SU-DHL-6 (cell line): ENCODE results near the gene C1orf21.

Source experiments
- H2AFZ ChIP-seq: fragments of 200-600 bp; sonication (generic); 2 replicates; pipeline ENCODE4 v1.6.1; 2014; ENCODE audit warnings: low read depth, mild to moderate bottlenecking, moderate library complexity, mixed read lengths, antibody characterized with exemption, low read length; ENCODE audit not compliant: severe bottlenecking
- H3F3A ChIP-seq: fragments of 200-600 bp; shearing (Covaris generic); 2 replicates; pipeline ENCODE4 v1.6.0; 2016; ENCODE audit warnings: antibody characterized with exemption, mild to moderate bottlenecking; ENCODE audit not compliant: insufficient read depth
- H3K27ac ChIP-seq: fragments of 200-600 bp; sonication (generic); 2 replicates; pipeline ENCODE4 v1.5.1; 2016; ENCODE audit warnings: low read depth, mild to moderate bottlenecking, low read length, moderate library complexity, mixed read lengths
- H3K27me3 ChIP-seq: fragments of 200-600 bp; sonication (generic), shearing (Covaris generic); 2 replicates; pipeline ENCODE4 v1.6.0; 2014; ENCODE audit warnings: mild to moderate bottlenecking, low read length
- H3K36me3 ChIP-seq: fragments of 200-600 bp; sonication (generic); 2 replicates; pipeline ENCODE4 v1.6.1; 2014; ENCODE audit warnings: mild to moderate bottlenecking, low read length, mixed read lengths
- H3K4me2 ChIP-seq: fragments of 300-600, 200-600 bp; shearing (Covaris generic), sonication (generic); 2 replicates; pipeline ENCODE4 v1.6.0; 2014; ENCODE audit warnings: low read length, low read depth, mild to moderate bottlenecking; ENCODE audit not compliant: poor library complexity, severe bottlenecking
- H3K4me3 ChIP-seq: fragments of 200-600 bp; sonication (generic); 2 replicates; pipeline ENCODE4 v1.5.1; 2014; ENCODE audit warnings: antibody characterized with exemption, low read length, mild to moderate bottlenecking, mixed read lengths; ENCODE audit not compliant: insufficient read depth, poor library complexity, severe bottlenecking
- H3K79me2 ChIP-seq: fragments of 200-600 bp; sonication (generic); 2 replicates; pipeline ENCODE4 v1.6.1; 2014; ENCODE audit warnings: mild to moderate bottlenecking, low read length, moderate library complexity; ENCODE audit not compliant: insufficient read depth
- H3K9ac ChIP-seq: fragments of 200-600 bp; sonication (generic); 2 replicates; pipeline ENCODE4 v1.7.0; 2014; ENCODE audit warnings: mild to moderate bottlenecking, low read length
- H3K9me2 ChIP-seq: fragments of 200-600 bp; sonication (generic); replicated peaks from 2 replicates; pipeline ENCODE4 v1.6.1; 2014; ENCODE audit warnings: low read length; ENCODE audit not compliant: insufficient read depth
- H3K9me3 ChIP-seq: fragments of 200-600 bp; sonication (generic); 2 replicates; pipeline ENCODE4 v1.6.1; 2014; ENCODE audit warnings: low read length, mixed read lengths; ENCODE audit not compliant: insufficient read depth
- H4K20me1 ChIP-seq: fragments of 200-600 bp; sonication (generic); 2 replicates; pipeline ENCODE4 v1.6.1; 2014; ENCODE audit warnings: low read depth, mild to moderate bottlenecking, antibody characterized with exemption, low read length, moderate library complexity, mixed read lengths
- CTCF ChIP-seq: fragments of 200-600 bp; sonication (generic); IDR thresholded peaks from one replicate; pipeline ENCODE4 v1.5.1; 2017; ENCODE audit warnings: antibody characterized with exemption, mild to moderate bottlenecking, low read length, moderate library complexity; ENCODE audit not compliant: insufficient read depth, poor library complexity, severe bottlenecking
- EZH2phosphoT487 ChIP-seq: fragments of 200-600 bp; sonication (generic), shearing (Covaris generic); conservative IDR thresholded peaks from 2 replicates; pipeline ENCODE4 v1.6.1; 2018; ENCODE audit warnings: mild to moderate bottlenecking, antibody characterized with exemption, low read length, moderate library complexity, mixed read lengths

C1orf21 gene

GRCh38 chr1:184462155-184462554, 75.3 kb downstream of the C1orf21 start:
- H3F3A ChIP-seq = no peaks in the 10 kb centered on the region
- H3K4me2 ChIP-seq = no peak overlapping the region
- no peaks in the 10 kb centered on the region for H3K27me3 ChIP-seq
- no peaks in the 10 kb centered on the region for H3K36me3 ChIP-seq
- TF ChIP-seq EZH2phosphoT487 = no peak
- TF ChIP-seq CTCF = no peak
- H3K4me3 ChIP-seq = no peak overlapping the region
- no peaks in the 10 kb centered on the region for H3K9me2 ChIP-seq
- H3K27ac ChIP-seq = no peak overlapping the region
- no peaks in the 10 kb centered on the region for H4K20me1 ChIP-seq
- no peak overlapping the region for H3K9ac ChIP-seq
- no peak overlapping the region for H2AFZ ChIP-seq
- H3K9me3 ChIP-seq = no peaks in the 10 kb centered on the region
- no peaks in the 10 kb centered on the region for H3K79me2 ChIP-seq

- Histone ChIP-seq H3K9me2 (no peaks in the 10 kb centered on the region), H2AFZ (no peak overlapping the region), H3K27ac (no peak overlapping the region), H3F3A (no peaks in the 10 kb centered on the region), H4K20me1 (no peaks in the 10 kb centered on the region), H3K27me3 (no peaks in the 10 kb centered on the region), H3K9ac (no peak overlapping the region), H3K79me2 (no peaks in the 10 kb centered on the region), H3K36me3 (no peaks in the 10 kb centered on the region), H3K4me2 (no peak overlapping the region), H3K9me3 (no peaks in the 10 kb centered on the region), H3K4me3 (no peak overlapping the region)
- no peak for TF ChIP-seq EZH2phosphoT487
- no peak for TF ChIP-seq CTCF
Measured at GRCh38 chr1:184462990-184463389, 76.2 kb downstream of the C1orf21 start.

- H3K9ac ChIP-seq = no peak overlapping the region
- no peaks in the 10 kb centered on the region for H3F3A ChIP-seq
- no peak overlapping the region for H2AFZ ChIP-seq
- H3K4me2 ChIP-seq = no peak overlapping the region
- H3K9me2 ChIP-seq = no peaks in the 10 kb centered on the region
- no peaks in the 10 kb centered on the region for H4K20me1 ChIP-seq
- no peaks in the 10 kb centered on the region for H3K9me3 ChIP-seq
- no peaks in the 10 kb centered on the region for H3K79me2 ChIP-seq
- TF ChIP-seq EZH2phosphoT487 = no peak
- no peak for TF ChIP-seq CTCF
- H3K27me3 ChIP-seq = no peaks in the 10 kb centered on the region
- H3K27ac ChIP-seq = no peak overlapping the region
- no peak overlapping the region for H3K4me3 ChIP-seq
- no peaks in the 10 kb centered on the region for H3K36me3 ChIP-seq
Measured at GRCh38 chr1:184463680-184464079, 76.9 kb downstream of the C1orf21 start.
